ENCODE results near the gene ZNRF1.

DNA sequence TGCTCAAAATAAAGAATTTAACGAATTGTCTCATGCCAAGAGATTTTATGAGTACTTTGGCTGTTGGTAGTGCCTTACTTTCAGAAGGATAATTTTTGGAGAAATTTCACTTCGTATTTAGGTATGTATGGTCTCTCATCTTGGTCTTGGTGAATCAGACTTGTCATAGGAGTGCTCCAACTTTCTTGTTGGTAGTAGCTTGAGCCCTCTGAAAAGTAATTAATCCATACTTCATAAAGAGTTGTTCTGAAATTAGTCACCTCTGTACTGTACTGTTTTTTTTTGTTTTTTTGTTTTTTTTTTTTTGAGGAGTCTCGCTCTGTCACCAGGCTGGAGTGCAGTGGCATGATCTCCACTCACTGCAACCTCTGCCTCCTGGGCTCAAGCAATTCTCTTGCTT lies 11.6 kb downstream of the ZNRF1 start:
- TF ChIP-seq, protein P1, sequence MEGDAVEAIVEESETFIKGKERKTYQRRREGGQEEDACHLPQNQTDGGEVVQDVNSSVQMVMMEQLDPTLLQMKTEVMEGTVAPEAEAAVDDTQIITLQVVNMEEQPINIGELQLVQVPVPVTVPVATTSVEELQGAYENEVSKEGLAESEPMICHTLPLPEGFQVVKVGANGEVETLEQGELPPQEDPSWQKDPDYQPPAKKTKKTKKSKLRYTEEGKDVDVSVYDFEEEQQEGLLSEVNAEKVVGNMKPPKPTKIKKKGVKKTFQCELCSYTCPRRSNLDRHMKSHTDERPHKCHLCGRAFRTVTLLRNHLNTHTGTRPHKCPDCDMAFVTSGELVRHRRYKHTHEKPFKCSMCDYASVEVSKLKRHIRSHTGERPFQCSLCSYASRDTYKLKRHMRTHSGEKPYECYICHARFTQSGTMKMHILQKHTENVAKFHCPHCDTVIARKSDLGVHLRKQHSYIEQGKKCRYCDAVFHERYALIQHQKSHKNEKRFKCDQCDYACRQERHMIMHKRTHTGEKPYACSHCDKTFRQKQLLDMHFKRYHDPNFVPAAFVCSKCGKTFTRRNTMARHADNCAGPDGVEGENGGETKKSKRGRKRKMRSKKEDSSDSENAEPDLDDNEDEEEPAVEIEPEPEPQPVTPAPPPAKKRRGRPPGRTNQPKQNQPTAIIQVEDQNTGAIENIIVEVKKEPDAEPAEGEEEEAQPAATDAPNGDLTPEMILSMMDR (IDR thresholded peaks at IDR 0.05 in 8 of 11, conservative IDR thresholded peaks at IDR 0.05 in 3 of 11) = no peak
- no peak for TF ChIP-seq POLR2AphosphoS5 (IDR thresholded peaks at IDR 0.05)
